GM23248 (cell line): Measurements from ENCODE around the gene AADAT. TPM values are rescaled to one million over a fixed set of nuclear protein-coding genes. Genes with fewer than 3 reads are reported as not detected.

Experiments
- DNase-seq: peaks from one replicate; pipeline ENCODE4 v3.0.0-alpha.2; 2015
- H2AFZ ChIP-seq: fragments of 200-600 bp; sonication (generic); 2 replicates; pipeline ENCODE4 v1.6.1; 2016; ENCODE audit warnings: antibody characterized with exemption
- H3F3A ChIP-seq: fragments of 200-600 bp; sonication (generic); 2 replicates; pipeline ENCODE4 v1.6.1; 2016; ENCODE audit warnings: mild to moderate bottlenecking, antibody characterized with exemption, mixed run types; ENCODE audit not compliant: insufficient read depth
- H3K27ac ChIP-seq: fragments of 200-600 bp; sonication (generic); 2 replicates; pipeline ENCODE4 v1.5.1; 2016; ENCODE audit warnings: mild to moderate bottlenecking
- H3K27me3 ChIP-seq: fragments of 200-600 bp; sonication (generic); replicated peaks from 2 replicates; pipeline ENCODE4 v1.6.1; 2016; ENCODE audit warnings: mild to moderate bottlenecking; ENCODE audit not compliant: insufficient read depth
- H3K36me3 ChIP-seq: fragments of 200-600 bp; sonication (generic); 2 replicates; pipeline ENCODE4 v1.6.1; 2016; ENCODE audit warnings: low read depth, mild to moderate bottlenecking
- H3K4me1 ChIP-seq: fragments of 200-600 bp; sonication (generic); 2 replicates; pipeline ENCODE4 v1.6.1; 2016; ENCODE audit warnings: mild to moderate bottlenecking; ENCODE audit not compliant: insufficient read depth
- H3K4me2 ChIP-seq: fragments of 200-600 bp; sonication (generic); one replicate; pipeline ENCODE4 v1.6.1; 2016; ENCODE audit warnings: mild to moderate bottlenecking; ENCODE audit not compliant: unreplicated experiment
- H3K4me3 ChIP-seq: fragments of 200-600 bp; sonication (generic); 2 replicates; pipeline ENCODE4 v1.5.1; 2016; ENCODE audit warnings: mild to moderate bottlenecking
- H3K79me2 ChIP-seq: fragments of 200-600 bp; sonication (generic); 2 replicates; pipeline ENCODE4 v1.6.1; 2016; ENCODE audit warnings: mild to moderate bottlenecking; ENCODE audit not compliant: insufficient read depth
- H3K9ac ChIP-seq: fragments of 200-600 bp; sonication (generic); 2 replicates; pipeline ENCODE4 v1.6.1; 2016; ENCODE audit warnings: mild to moderate bottlenecking
- H3K9me2 ChIP-seq: fragments of 200-600 bp; sonication (generic); 2 replicates; pipeline ENCODE4 v1.6.1; 2016; ENCODE audit warnings: mixed run types, mild to moderate bottlenecking, moderate library complexity; ENCODE audit not compliant: insufficient read depth
- H3K9me3 ChIP-seq: fragments of 200-600 bp; sonication (generic); one replicate; pipeline ENCODE4 v1.6.1; 2017; ENCODE audit warnings: low read depth
- H4K20me1 ChIP-seq: fragments of 200-600 bp; sonication (generic); 2 replicates; pipeline ENCODE4 v1.6.0; 2016; ENCODE audit not compliant: insufficient read depth
- EZH2 ChIP-seq: fragments of 200-600 bp; sonication (generic); IDR thresholded peaks from 2 replicates; pipeline ENCODE4 v1.6.1; 2018; ENCODE audit warnings: antibody characterized with exemption, mild to moderate bottlenecking; ENCODE audit not compliant: insufficient read depth, poor library complexity, severe bottlenecking
- EZH2phosphoT487 ChIP-seq: fragments of 200-600 bp; sonication (generic); IDR thresholded peaks from 2 replicates; pipeline ENCODE4 v1.6.1; 2018; ENCODE audit warnings: antibody characterized with exemption, moderate library complexity, mild to moderate bottlenecking, low read depth; ENCODE audit not compliant: insufficient read depth
- WGBS, 2 experiments: methylation state at CpG; one replicate each; pipeline ENCODE4 v1.1.6; 2015 to 2017; ENCODE audit warnings: low lambda C conversion rate in 2 of 2, low coverage in 1 of 2; ENCODE audit errors: missing lambda C conversion rate in 2 of 2; 5-methylcytosine and 5-hydroxymethylcytosine counted together
- in situ Hi-C: fragments of 300-500 bp; cut with MboI; formaldehyde crosslinking; loops from 2 replicates; pipeline ENCODE4 v1.15.0; 2020
- polyA plus RNA-seq: library from polyadenylated mRNA; unstranded; fragments of >200 nt; fragmentation: Nextera tagmentation; extraction: Ambion mirVana; gene quantifications from 2 replicates; pipeline ENCODE4 v1.2.1, GENCODE V29; 2016
- total RNA-seq: library from RNA; depleted of rRNA; stranded (reverse); fragments of >200 nt; shearing (Covaris generic); gene quantifications from 2 replicates; pipeline ENCODE4 v1.2.3, GENCODE V29; 2014

Gene AADAT
- total and polyA plus RNA-seq, 2 experiments from 2014 or later: 4.3 to 7.7 TPM

GRCh38 chr4:170038232-170038631 lies 51.5 kb downstream of the AADAT start:
- no peak overlapping the region for H3K4me2 ChIP-seq
- H2AFZ ChIP-seq: no peak overlapping the region
- no peak overlapping the region for H3K27ac ChIP-seq
- H3K9ac ChIP-seq: no peak overlapping the region
- H3K27me3 ChIP-seq: 0 out of 2 replicates have a peak, but pooled peaks cover 9% of the 10 kb centered on the region
- H3K36me3 ChIP-seq: no peaks in the 10 kb centered on the region
- 72 to 73% methylated on average over 7 of the region's 7 CpGs for WGBS, 2 experiments
- no peaks in the 10 kb centered on the region for H4K20me1 ChIP-seq
- H3F3A ChIP-seq: no peaks in the 10 kb centered on the region
- in situ Hi-C loops: loop anchor here (25.0 kb wide), 1 partner anchor 426 kb away; the partner anchor contains the start of genes CLCN3 and NEK1
- no peaks in the 10 kb centered on the region for H3K9me3 ChIP-seq
- no peak overlapping the region for H3K4me3 ChIP-seq
- no peaks in the 10 kb centered on the region for H3K4me1 ChIP-seq
- H3K9me2 ChIP-seq: no peaks in the 10 kb centered on the region
- DNase-seq: no peak
- TF ChIP-seq EZH2phosphoT487 (no peak), EZH2 (no peak)
- H3K79me2 ChIP-seq: no peaks in the 10 kb centered on the region

DNA sequence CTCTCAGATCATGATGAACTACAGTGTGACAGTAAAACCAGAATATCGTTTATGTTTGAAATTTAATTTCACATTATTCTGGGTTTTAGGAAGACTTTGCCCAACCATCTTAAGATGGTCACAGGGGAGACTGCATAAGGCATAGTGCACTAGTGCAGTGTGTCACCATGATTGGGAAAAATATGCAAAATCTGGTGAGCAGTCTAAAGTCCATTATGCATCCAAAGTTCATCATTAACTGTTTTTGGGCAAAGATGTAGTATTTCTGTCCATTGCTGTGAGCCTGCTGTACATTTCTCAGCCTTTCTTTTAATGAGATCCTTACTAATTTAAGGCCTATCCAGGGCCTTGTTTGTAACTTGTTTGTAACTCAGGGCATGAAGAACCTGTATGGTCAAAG lies 52.3 kb downstream of the AADAT start:
- Histone ChIP-seq H3K4me1 (no peaks in the 10 kb centered on the region), H3K36me3 (no peaks in the 10 kb centered on the region), H3K27me3 (0 out of 2 replicates have a peak, but pooled peaks cover 9% of the 10 kb centered on the region), H3K27ac (no peak overlapping the region), H3K4me3 (no peak overlapping the region), H3K9me2 (no peaks in the 10 kb centered on the region), H3K9ac (no peak overlapping the region), H4K20me1 (no peaks in the 10 kb centered on the region), H3F3A (no peaks in the 10 kb centered on the region), H3K79me2 (no peaks in the 10 kb centered on the region), H3K4me2 (no peak overlapping the region), H2AFZ (no peak overlapping the region), H3K9me3 (no peaks in the 10 kb centered on the region)
- in situ Hi-C loops: loop anchor here (25.0 kb wide), 1 partner anchor 425 kb away; the partner anchor contains the start of genes CLCN3 and NEK1
- TF ChIP-seq EZH2: no peak
- no peak for TF ChIP-seq EZH2phosphoT487
- 75 to 85% methylated on average over 1 of the region's 1 CpG for WGBS, 2 experiments
- DNase-seq: no peak

DNA sequence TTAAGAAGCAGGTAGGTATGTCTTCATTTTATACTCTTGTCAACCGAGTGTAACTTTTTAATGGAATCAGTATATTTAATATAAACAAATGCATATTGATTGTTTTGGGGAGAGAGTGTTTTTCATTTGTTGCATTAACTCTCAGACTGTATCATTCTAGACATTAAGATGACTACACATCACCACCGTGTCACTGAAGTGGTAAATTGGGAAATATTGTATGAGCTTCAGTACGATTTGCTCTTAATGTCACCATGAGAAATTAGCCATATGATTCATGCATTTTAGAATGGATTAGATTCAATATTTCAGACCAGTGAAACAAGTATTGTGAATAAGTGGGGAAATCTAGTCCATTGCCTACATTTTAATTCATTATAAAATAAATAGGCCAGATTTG lies 53.9 kb downstream of the AADAT start:
- Histone ChIP-seq H3K79me2 (no peaks in the 10 kb centered on the region), H3K27ac (no peak overlapping the region)

GRCh38 chr4:170035231-170035630 lies 54.5 kb downstream of the AADAT start:
- Histone ChIP-seq H3K27me3 (0 out of 2 replicates have a peak, but pooled peaks cover 4% of the 10 kb centered on the region), H2AFZ (no peak overlapping the region), H3K36me3 (no peaks in the 10 kb centered on the region), H3K9me3 (no peaks in the 10 kb centered on the region), H3K9me2 (no peaks in the 10 kb centered on the region), H3K27ac (no peak overlapping the region), H3K79me2 (no peaks in the 10 kb centered on the region), H3K9ac (no peak overlapping the region), H3K4me2 (no peak overlapping the region), H4K20me1 (no peaks in the 10 kb centered on the region), H3K4me3 (no peak overlapping the region), H3K4me1 (no peaks in the 10 kb centered on the region), H3F3A (no peaks in the 10 kb centered on the region)
- no peak for DNase-seq
- in situ Hi-C loops: loop anchor here (25.0 kb wide), 1 partner anchor 423 kb away; the partner anchor contains the start of genes CLCN3 and NEK1
- TF ChIP-seq EZH2 (no peak), EZH2phosphoT487 (no peak)
- 47 to 50% methylated on average over 1 of the region's 1 CpG for WGBS, 2 experiments

More for the DNA sequence above, 53.9 kb downstream of the AADAT start:
- 26 to 28% methylated on average over 3 of the region's 3 CpGs for WGBS, 2 experiments
- Histone ChIP-seq H3K9me2 (no peaks in the 10 kb centered on the region), H3F3A (no peaks in the 10 kb centered on the region), H4K20me1 (no peaks in the 10 kb centered on the region), H3K9me3 (no peaks in the 10 kb centered on the region), H3K9ac (no peak overlapping the region), H3K4me2 (no peak overlapping the region), H3K27me3 (0 out of 2 replicates have a peak, but pooled peaks cover 7% of the 10 kb centered on the region), H3K4me1 (no peaks in the 10 kb centered on the region), H2AFZ (no peak overlapping the region), H3K4me3 (no peak overlapping the region), H3K36me3 (no peaks in the 10 kb centered on the region)
- in situ Hi-C loops: loop anchor here (25.0 kb wide), 1 partner anchor 424 kb away; the partner anchor contains the start of genes CLCN3 and NEK1
- TF ChIP-seq EZH2phosphoT487: no peak
- DNase-seq: no peak
